Measurements from ENCODE around the gene LUZP4. TPM values are rescaled to one million over a fixed set of nuclear protein-coding genes. Genes with fewer than 3 reads are reported as not detected.
A peak's percentile ranks its signal among the peaks of the same experiment; 100 is the strongest.

Gene LUZP4, protein sequence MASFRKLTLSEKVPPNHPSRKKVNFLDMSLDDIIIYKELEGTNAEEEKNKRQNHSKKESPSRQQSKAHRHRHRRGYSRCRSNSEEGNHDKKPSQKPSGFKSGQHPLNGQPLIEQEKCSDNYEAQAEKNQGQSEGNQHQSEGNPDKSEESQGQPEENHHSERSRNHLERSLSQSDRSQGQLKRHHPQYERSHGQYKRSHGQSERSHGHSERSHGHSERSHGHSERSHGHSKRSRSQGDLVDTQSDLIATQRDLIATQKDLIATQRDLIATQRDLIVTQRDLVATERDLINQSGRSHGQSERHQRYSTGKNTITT
- not detected in 2 replicates for polyA plus RNA-seq (2011; rRNA removed)
- polyA minus RNA-seq (2011; rRNA and poly(A)+ RNA removed), result not detected in 2 replicates

DNA sequence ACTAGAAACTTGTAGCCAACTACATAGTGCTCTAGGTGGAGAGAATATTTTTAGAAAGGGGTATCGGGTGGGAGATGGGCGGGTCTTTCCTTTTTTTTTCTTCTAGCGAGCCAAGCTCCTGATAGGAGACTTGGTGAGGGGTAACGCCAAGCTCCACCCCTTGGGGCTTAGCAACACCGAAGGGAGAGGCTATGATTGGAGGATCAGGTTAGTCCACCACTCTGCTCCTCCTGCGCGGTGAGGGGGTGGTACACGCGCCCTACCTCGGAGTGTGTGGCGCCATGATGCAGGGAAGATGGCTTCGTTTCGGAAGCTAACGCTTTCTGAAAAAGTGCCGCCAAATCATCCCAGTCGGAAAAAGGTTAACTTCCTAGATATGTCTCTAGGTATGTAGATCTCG lies at the start of gene LUZP4:
LUZP4 (plus strand) TSS at position 251 of the 400 bp plus-strand sequence; CDS start at position 296, 45 bp downstream.
- no peaks in the 10 kb centered on the region for H3K27me3 ChIP-seq (ENCODE audit: control insufficient read depth, insufficient read depth, low read length)
- no peaks in the 10 kb centered on the region for H3K36me3 ChIP-seq (ENCODE audit: control insufficient read depth, insufficient read depth, low read length)
- DNase-seq (ENCODE audit: low read depth), result no peak
- CTCF ChIA-PET, result no interaction called here
- H3K4me3 ChIP-seq (ENCODE audit: low read depth, low read length), result no peak within 1 kb of the TSS
- TF ChIP-seq, protein P1, sequence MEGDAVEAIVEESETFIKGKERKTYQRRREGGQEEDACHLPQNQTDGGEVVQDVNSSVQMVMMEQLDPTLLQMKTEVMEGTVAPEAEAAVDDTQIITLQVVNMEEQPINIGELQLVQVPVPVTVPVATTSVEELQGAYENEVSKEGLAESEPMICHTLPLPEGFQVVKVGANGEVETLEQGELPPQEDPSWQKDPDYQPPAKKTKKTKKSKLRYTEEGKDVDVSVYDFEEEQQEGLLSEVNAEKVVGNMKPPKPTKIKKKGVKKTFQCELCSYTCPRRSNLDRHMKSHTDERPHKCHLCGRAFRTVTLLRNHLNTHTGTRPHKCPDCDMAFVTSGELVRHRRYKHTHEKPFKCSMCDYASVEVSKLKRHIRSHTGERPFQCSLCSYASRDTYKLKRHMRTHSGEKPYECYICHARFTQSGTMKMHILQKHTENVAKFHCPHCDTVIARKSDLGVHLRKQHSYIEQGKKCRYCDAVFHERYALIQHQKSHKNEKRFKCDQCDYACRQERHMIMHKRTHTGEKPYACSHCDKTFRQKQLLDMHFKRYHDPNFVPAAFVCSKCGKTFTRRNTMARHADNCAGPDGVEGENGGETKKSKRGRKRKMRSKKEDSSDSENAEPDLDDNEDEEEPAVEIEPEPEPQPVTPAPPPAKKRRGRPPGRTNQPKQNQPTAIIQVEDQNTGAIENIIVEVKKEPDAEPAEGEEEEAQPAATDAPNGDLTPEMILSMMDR (IDR thresholded peaks at IDR 0.05; ENCODE audit: insufficient read depth, low read depth, low read length), result no peak
- POLR2A ChIA-PET, result no interaction called here

DNA sequence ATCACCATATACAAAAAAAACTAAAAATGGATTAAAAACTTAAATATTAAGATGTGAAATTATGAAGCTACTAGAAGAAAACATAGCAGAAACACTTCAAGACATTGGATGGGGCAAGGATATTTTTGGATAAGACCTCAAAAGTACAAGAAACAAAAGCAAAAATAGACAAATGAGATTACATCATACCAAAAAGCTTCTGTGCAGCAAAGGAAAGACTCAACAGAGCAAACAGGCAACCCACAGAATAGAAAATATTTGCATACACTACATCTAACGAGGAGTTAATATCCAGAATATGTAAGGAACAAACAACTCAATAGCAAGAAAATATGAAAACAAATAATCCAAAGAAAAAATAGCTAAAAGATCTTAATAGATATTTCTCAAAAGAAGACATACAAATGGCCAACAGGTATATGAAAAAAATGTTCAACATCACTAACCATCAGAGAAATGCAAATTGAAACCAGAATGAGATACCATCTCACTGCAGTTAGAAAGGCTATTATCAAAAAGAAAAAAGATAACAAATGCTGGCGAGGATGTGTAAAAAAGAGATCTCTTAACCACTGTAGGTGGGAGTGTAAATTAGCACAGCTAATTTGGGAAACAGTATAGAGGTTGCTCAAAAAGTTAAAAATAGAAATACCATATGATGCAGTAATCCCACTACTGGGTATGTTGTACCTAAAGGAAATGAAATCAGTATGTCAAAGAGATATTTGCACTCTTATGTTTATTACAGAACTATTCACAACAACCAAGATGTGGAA lies 37.9 kb upstream of the LUZP4 start:
- no peak overlapping the region for H3K4me3 ChIP-seq (ENCODE audit: low read depth, low read length)
- H3K36me3 ChIP-seq (ENCODE audit: control insufficient read depth, insufficient read depth, low read length), result no peaks in the 10 kb centered on the region
- TF ChIP-seq, protein P1 (IDR thresholded peaks at IDR 0.05; ENCODE audit: insufficient read depth, low read depth, low read length), result no peak
- CTCF ChIA-PET, result no interaction called here
- POLR2A ChIA-PET, result no interaction called here
- no peaks in the 10 kb centered on the region for H3K27me3 ChIP-seq (ENCODE audit: control insufficient read depth, insufficient read depth, low read length)
- no peak for DNase-seq (ENCODE audit: low read depth)

DNA sequence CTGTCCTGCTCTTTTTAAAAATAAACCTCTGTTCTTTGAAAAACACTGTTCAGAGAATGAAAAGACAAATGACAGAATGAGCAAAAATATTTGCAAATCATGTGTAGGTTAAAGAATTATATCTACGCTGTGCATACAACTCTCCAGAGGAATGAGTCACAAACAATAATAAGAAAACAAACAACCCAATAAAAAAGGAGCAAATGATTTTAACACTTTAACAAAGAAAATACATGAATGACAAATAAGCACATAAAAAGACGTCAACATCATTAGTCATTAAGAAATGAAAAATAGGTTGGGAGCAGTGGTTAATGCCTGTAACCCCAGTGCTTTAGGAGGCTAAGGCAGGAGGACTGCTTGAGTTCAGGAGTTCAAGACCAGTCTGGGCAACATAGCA lies 34.5 kb upstream of the LUZP4 start:
- POLR2A ChIA-PET, result no interaction called here
- CTCF ChIA-PET, result no interaction called here
- TF ChIP-seq, protein P1 (IDR thresholded peaks at IDR 0.05; ENCODE audit: insufficient read depth, low read depth, low read length), result no peak
- Histone ChIP-seq H3K36me3 (ENCODE audit: control insufficient read depth, insufficient read depth, low read length) (no peaks in the 10 kb centered on the region), H3K27me3 (ENCODE audit: control insufficient read depth, insufficient read depth, low read length) (no peaks in the 10 kb centered on the region), H3K4me3 (ENCODE audit: low read depth, low read length) (no peak overlapping the region)
- no peak for DNase-seq (ENCODE audit: low read depth)

DNA sequence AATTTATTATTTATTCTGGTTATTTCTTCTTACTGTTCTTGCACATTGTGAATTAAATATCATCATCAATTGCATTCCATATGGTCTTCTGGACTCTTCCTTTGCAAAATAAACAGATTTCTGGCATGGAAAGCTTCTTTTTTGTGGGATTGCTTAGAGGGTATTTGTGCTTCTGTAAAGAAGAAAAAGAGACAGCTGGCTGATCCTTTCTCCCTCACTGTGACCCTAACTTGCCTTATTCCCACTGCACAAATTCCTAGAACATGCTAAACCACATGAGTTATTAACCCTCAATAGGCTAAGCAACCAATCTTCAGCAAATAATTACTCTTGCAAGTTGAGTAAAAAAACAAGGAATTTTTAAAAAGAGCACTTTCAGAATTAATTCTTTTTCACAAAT lies 31.8 kb upstream of the LUZP4 start:
- TF ChIP-seq, protein P1 (IDR thresholded peaks at IDR 0.05; ENCODE audit: insufficient read depth, low read depth, low read length), result no peak

DNA sequence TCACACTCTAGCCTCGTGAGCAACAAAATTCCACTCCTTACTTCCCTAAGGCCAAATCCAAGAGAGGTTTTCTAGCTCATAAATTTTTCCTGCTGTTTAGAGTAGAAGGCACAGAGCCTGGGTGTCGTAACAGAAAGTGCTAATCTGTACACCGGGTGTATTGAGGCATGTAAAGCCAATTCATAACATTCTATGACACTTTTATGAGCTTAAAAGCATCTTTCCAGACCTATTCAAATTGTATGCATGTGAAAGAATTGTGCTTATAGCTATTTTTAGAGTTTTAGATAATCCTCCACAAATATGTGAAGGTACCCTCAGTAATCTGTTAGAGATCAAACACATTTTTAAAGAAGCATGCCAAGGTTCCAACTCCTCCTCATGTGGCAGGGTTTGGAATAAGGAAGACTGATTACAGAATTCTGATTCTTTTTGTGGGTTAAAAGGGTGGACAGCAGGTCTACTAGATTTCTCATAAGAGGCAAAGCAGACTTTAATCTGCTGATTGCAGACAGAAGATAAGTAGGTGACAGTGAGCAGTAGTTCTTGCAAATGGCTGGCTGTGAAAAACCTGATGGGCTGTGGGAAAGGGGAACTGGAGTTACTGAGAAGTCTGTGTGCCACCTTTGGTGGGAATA lies 30.2 kb upstream of the LUZP4 start:
- H3K4me3 ChIP-seq (ENCODE audit: low read depth, low read length), result no peak overlapping the region
- ChIA-PET CTCF (no interaction called here), POLR2A (interaction anchor here (0.5 kb wide), 1 partner anchor 80 kb away, joined by 3 read pairs; no protein-coding TSS in a partner anchor)
- H3K27me3 ChIP-seq (ENCODE audit: control insufficient read depth, insufficient read depth, low read length), result no peaks in the 10 kb centered on the region
- no peaks in the 10 kb centered on the region for H3K36me3 ChIP-seq (ENCODE audit: control insufficient read depth, insufficient read depth, low read length)
- TF ChIP-seq, protein P1 (IDR thresholded peaks at IDR 0.05; ENCODE audit: insufficient read depth, low read depth, low read length), result no peak
- peak; percentile 42 for DNase-seq (ENCODE audit: low read depth)

More for the DNA sequence above, 31.8 kb upstream of the LUZP4 start:
- ChIA-PET CTCF (interaction anchor here (0.7 kb wide), 1 partner anchor 11 kb away, joined by 3 read pairs; no protein-coding TSS in a partner anchor), POLR2A (no interaction called here)
- no peak for DNase-seq (ENCODE audit: low read depth)
- no peaks in the 10 kb centered on the region for H3K36me3 ChIP-seq (ENCODE audit: control insufficient read depth, insufficient read depth, low read length)
- no peak overlapping the region for H3K4me3 ChIP-seq (ENCODE audit: low read depth, low read length)
- H3K27me3 ChIP-seq (ENCODE audit: control insufficient read depth, insufficient read depth, low read length), result no peaks in the 10 kb centered on the region

All from BJ (cell line).